T-helper 17 cell (primary cell): ENCODE data around the gene ITPR1. TPM values are rescaled to one million over a fixed set of nuclear protein-coding genes. Genes with fewer than 3 reads are reported as not detected.
A peak's percentile ranks its signal among the peaks of the same experiment; 100 is the strongest.

Source experiments
- ATAC-seq: fragments of 150-1000 bp; cut with Tn5 transposase; 2 replicates; pipeline ENCODE4 v1.10.0; 2021; ENCODE audit warnings: mild to moderate bottlenecking, moderate library complexity
- DNase-seq, 3 donors: peaks; one replicate each; pipeline versions ENCODE4 v3.0.0 to v3.0.0-alpha.2; 2020 to 2021
- H3K9me3 ChIP-seq: one replicate; pipeline ENCODE4 v1.7.0; 2013; ENCODE audit warnings: low read length, mild to moderate bottlenecking; ENCODE audit not compliant: control insufficient read depth, poor library complexity, severe bottlenecking
- H3K27ac Mint-ChIP-seq: one replicate; pipeline ENCODE4 v1.8.0; 2022; ENCODE audit warnings: mild to moderate bottlenecking, moderate library complexity, mixed read lengths
- H3K27me3 Mint-ChIP-seq: one replicate; pipeline ENCODE4 v1.8.0; 2022; ENCODE audit warnings: mixed read lengths
- H3K36me3 Mint-ChIP-seq: one replicate; pipeline ENCODE4 v1.8.0; 2022; ENCODE audit warnings: low read depth, mixed read lengths
- H3K4me1 Mint-ChIP-seq: one replicate; pipeline ENCODE4 v1.8.0; 2022; ENCODE audit warnings: mild to moderate bottlenecking, mixed read lengths
- H3K4me3 Mint-ChIP-seq: one replicate; pipeline ENCODE4 v1.8.0; 2022; ENCODE audit warnings: mild to moderate bottlenecking, moderate library complexity, mixed read lengths
- total RNA-seq, 4 donors: library from RNA in 2 of 4; stranded (reverse) in 2 of 4; gene quantifications; one replicate each; pipeline ENCODE4 v1.2.3 and lab custom pipeline; 2022 to 2026

Gene ITPR1
- total RNA-seq, 2 donors from 2014 or later: 92.0 to 102 TPM

- no peak overlapping the region for H3K4me3 Mint-ChIP-seq
- no peak for ATAC-seq
- no peaks in the 10 kb centered on the region for H3K27me3 Mint-ChIP-seq
- H3K9me3 ChIP-seq: no peaks in the 10 kb centered on the region
- peaks cover 14% of the 10 kb centered on the region for H3K36me3 Mint-ChIP-seq
- no peak for DNase-seq
- no peaks in the 10 kb centered on the region for H3K4me1 Mint-ChIP-seq
- H3K27ac Mint-ChIP-seq: peak overlapping the region; percentile 4
Observed at GRCh38 chr3:4785551-4785950, 292.4 kb downstream of the ITPR1 start.

GRCh38 chr3:4786431-4786830 is 293.3 kb downstream of the ITPR1 start:
- no peaks in the 10 kb centered on the region for H3K9me3 ChIP-seq
- peaks cover 19% of the 10 kb centered on the region for H3K36me3 Mint-ChIP-seq
- no peak for ATAC-seq
- no peak for DNase-seq
- no peaks in the 10 kb centered on the region for H3K27me3 Mint-ChIP-seq
- H3K4me3 Mint-ChIP-seq: no peak overlapping the region
- peak overlapping the region; percentile 4 for H3K27ac Mint-ChIP-seq
- no peaks in the 10 kb centered on the region for H3K4me1 Mint-ChIP-seq

DNA sequence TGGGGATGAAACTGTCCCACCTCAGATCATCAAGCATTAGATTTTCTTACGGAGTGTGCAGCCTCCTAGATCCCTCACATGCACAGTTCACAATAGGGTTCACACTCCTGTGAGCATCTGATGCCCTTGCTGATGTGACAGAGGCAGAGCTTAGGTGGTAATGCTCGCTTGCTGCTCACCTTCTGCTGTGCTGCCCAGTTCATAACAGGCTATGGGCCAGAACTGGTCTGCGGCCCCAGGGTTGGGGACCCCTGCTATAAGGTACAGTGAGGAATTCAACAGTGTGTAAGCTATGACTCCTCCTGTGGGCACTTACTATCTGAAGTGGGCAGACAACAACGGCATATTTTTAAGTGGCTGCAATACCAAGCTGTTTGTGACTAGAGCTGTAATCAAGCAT is 298.2 kb downstream of the ITPR1 start:
- Mint-ChIP-seq H3K36me3 (peaks cover 12% of the 10 kb centered on the region), H3K27ac (peak overlapping the region; percentile 56), H3K4me3 (no peak overlapping the region), H3K4me1 (no peaks in the 10 kb centered on the region), H3K27me3 (no peaks in the 10 kb centered on the region)
- no peak for DNase-seq
- H3K9me3 ChIP-seq: no peaks in the 10 kb centered on the region
- ATAC-seq: no peak

GRCh38 chr3:4793311-4793710 is 300.2 kb downstream of the ITPR1 start:
- no peak for DNase-seq
- Mint-ChIP-seq H3K4me3 (no peak overlapping the region), H3K36me3 (peaks cover 9% of the 10 kb centered on the region), H3K27ac (no peak overlapping the region), H3K4me1 (no peaks in the 10 kb centered on the region), H3K27me3 (no peaks in the 10 kb centered on the region)
- no peak for ATAC-seq
- H3K9me3 ChIP-seq: no peaks in the 10 kb centered on the region

DNA sequence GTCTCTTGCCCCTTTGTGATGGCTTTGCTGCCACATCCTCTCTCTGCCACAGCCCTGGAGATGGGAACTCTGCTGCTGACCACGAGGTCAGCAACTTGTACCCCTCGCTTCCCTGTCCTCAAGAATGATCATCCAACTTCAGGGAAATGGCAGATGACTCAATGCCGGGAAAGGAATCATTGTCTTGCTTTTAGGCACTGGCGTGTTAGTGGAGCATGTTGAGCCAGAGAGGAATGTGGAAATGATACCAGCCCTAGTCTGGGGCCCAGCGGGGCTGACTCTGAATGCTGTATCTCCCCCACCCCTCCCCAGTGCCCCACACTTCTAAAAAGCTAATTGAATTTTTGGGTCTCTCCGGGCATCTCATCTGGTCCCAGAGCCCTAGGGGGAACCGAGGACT is 301.2 kb downstream of the ITPR1 start:
- Mint-ChIP-seq H3K27me3 (no peaks in the 10 kb centered on the region), H3K4me3 (no peak overlapping the region), H3K27ac (peak overlapping the region; percentile 6), H3K4me1 (no peaks in the 10 kb centered on the region), H3K36me3 (peaks cover 9% of the 10 kb centered on the region)
- ATAC-seq: no peak
- H3K9me3 ChIP-seq: no peaks in the 10 kb centered on the region
- no peak for DNase-seq

- H3K9me3 ChIP-seq: no peaks in the 10 kb centered on the region
- H3K27me3 Mint-ChIP-seq: no peaks in the 10 kb centered on the region
- H3K27ac Mint-ChIP-seq: peak overlapping the region; percentile 6
- ATAC-seq (no peak), DNase-seq (no peak)
- no peak overlapping the region for H3K4me3 Mint-ChIP-seq
- no peaks in the 10 kb centered on the region for H3K4me1 Mint-ChIP-seq
- H3K36me3 Mint-ChIP-seq: peaks cover 9% of the 10 kb centered on the region
Observed at GRCh38 chr3:4794798-4795197, 301.6 kb downstream of the ITPR1 start.

- H3K4me1 Mint-ChIP-seq: peaks cover 3% of the 10 kb centered on the region
- ATAC-seq (no peak), DNase-seq (no peak)
- no peak overlapping the region for H3K27ac Mint-ChIP-seq
- H3K9me3 ChIP-seq: no peaks in the 10 kb centered on the region
- peaks cover 7% of the 10 kb centered on the region for H3K36me3 Mint-ChIP-seq
- H3K27me3 Mint-ChIP-seq: no peaks in the 10 kb centered on the region
- H3K4me3 Mint-ChIP-seq: no peak overlapping the region
Observed at GRCh38 chr3:4795905-4796304, 302.8 kb downstream of the ITPR1 start.

DNA sequence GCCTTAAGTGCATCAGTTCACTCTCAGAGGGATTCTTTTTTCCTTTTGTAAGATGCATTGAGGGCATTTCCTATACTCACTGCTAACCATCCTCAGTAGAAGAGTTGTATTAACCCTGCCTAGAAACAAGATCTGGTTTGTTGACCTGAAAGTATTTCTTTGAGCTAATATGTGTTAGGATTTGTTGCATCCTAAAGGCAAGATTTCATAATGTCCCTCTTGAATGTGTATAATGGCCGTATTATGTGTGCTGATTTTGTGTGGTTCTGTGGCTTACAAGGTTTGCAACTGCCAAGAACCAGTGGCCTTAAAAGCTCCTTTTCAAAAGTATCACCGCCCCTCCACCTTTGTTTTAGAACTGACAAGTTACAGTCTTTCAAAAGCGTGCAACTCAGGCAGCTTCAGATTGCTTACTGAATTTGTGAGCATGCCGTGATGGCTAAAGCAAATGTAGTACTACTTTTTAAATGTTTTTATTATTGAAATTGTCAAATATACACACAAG is 304.1 kb downstream of the ITPR1 start:
- no peaks in the 10 kb centered on the region for H3K27me3 Mint-ChIP-seq
- H3K27ac Mint-ChIP-seq: peak overlapping the region; percentile 16
- H3K9me3 ChIP-seq: no peaks in the 10 kb centered on the region
- peaks cover 3% of the 10 kb centered on the region for H3K4me1 Mint-ChIP-seq
- no peak overlapping the region for H3K4me3 Mint-ChIP-seq
- H3K36me3 Mint-ChIP-seq: peaks cover 12% of the 10 kb centered on the region
- ATAC-seq (no peak), DNase-seq (no peak)

DNA sequence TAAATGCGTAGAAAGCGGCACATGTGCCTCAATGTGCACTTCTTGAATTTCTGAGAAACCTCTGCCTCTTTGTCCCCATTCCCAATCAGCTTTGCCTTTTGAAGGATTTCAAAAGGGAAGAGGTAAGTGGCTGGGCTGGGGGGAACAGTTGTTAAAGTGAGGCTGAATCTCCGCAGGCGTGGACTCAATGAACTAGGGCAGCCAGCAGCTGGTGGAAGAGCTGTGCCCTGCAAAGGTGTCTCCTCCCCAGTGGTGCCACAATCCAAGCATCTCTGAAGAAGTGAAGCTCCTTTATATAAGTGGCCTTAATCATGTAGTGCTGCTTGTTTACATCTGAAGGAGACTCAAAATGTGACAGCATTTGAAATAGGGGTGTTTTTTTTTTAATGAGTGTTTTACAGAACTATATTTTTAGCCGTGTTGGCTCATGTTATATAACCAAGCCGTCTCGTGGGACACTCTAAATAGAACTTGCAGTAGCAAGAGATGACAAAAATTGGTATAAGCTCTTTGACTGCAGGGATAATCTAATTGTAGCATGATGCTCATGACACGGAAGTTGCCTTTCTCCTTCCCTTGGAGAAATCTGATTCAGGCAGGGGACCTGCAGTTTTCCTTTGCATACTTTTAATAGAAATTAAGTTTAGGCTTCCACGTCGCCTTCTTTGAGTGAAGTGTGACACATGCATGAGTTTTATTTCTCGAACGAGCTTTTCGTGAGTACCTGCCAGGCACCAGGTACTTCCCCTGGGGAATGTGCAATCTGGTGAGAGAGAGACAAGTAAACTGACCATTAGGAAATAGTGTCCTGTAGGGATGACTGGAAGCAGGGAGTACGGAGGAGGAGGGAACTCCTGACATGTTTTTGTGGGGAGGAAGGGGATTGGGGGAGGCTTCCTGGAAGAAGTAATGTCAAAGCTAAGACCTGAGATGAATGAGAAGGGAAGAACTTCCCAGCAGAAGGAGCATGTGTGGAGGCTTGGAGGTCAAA is 306.4 kb downstream of the ITPR1 start:
- no peak overlapping the region for H3K4me3 Mint-ChIP-seq
- H3K36me3 Mint-ChIP-seq: peaks cover 13% of the 10 kb centered on the region
- peaks cover 14% of the 10 kb centered on the region for H3K4me1 Mint-ChIP-seq
- no peak overlapping the region for H3K27ac Mint-ChIP-seq
- no peak for ATAC-seq
- H3K27me3 Mint-ChIP-seq: no peaks in the 10 kb centered on the region
- DNase-seq: no peak
- no peaks in the 10 kb centered on the region for H3K9me3 ChIP-seq

DNA sequence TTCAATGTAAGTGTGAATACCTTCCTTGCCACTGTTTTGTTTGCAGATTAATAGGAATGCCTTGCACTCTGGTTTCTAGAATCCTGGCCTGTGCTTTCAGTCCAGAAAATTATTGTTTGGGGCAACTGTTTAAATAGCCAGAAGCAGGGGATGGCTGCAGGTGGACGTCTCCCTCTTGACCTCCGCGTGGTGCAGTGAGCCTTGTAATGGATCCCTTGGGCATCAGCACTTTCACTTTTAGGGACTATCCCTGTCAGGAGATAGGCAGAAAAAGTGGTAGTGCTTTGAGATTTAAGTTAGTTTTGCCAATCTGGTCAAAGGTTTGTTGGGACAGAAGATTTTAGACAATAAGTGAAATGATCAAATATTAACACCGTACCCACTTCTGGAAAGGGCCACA is 307.4 kb downstream of the ITPR1 start:
- Mint-ChIP-seq H3K27me3 (no peaks in the 10 kb centered on the region), H3K4me3 (no peak overlapping the region), H3K27ac (peak overlapping the region; percentile 61), H3K4me1 (peaks cover 22% of the 10 kb centered on the region), H3K36me3 (peaks cover 11% of the 10 kb centered on the region)
- H3K9me3 ChIP-seq: no peaks in the 10 kb centered on the region
- no peak for ATAC-seq
- no peak for DNase-seq

DNA sequence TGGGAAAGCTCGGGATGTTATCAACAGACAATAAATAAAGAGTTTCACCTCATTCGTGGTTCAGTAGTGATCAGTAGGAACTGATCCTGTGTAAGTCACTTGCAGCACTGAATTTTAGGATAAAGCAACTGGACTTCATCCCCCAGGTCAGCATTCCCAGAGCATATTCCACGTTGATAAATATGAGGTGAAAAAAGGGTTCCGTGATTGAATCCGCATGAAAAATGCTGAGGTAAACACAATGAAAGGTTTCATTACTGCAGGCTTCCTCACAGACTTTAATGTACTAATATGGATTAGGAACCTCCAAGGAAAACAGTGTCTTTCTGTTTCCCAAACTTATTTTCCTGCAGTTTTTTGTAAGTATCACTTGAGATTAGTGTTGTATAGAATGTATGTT is 308.7 kb downstream of the ITPR1 start:
- no peaks in the 10 kb centered on the region for H3K9me3 ChIP-seq
- H3K27ac Mint-ChIP-seq: no peak overlapping the region
- peaks cover 15% of the 10 kb centered on the region for H3K36me3 Mint-ChIP-seq
- DNase-seq (no peak), ATAC-seq (no peak)
- H3K27me3 Mint-ChIP-seq: no peaks in the 10 kb centered on the region
- no peak overlapping the region for H3K4me3 Mint-ChIP-seq
- H3K4me1 Mint-ChIP-seq: peaks cover 28% of the 10 kb centered on the region

DNA sequence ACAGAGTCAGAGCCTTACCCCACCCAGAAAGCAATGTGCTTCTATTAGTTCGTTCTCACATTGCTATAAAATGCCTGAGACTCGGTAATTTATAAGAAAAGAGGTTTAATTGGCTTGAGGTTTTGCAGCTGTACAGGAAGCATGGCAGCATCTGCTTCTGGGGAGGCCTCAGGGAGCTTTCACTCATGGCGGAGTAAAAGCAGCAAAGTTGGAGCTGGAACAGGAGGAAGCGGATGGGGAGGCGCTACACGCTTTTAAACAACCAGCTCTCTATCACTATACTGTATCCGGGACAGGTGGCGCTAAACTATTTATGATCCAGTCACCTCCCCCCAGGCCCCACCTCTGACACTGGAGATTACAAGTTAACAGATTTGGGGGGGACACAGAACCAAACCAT is 309.8 kb downstream of the ITPR1 start:
- Mint-ChIP-seq H3K36me3 (peaks cover 15% of the 10 kb centered on the region), H3K27me3 (no peaks in the 10 kb centered on the region), H3K4me3 (no peak overlapping the region), H3K4me1 (peaks cover 30% of the 10 kb centered on the region), H3K27ac (peak overlapping the region; percentile 81)
- ATAC-seq (no peak), DNase-seq (no peak)
- H3K9me3 ChIP-seq: no peaks in the 10 kb centered on the region

- peaks cover 30% of the 10 kb centered on the region for H3K4me1 Mint-ChIP-seq
- H3K27me3 Mint-ChIP-seq: no peaks in the 10 kb centered on the region
- peaks cover 15% of the 10 kb centered on the region for H3K36me3 Mint-ChIP-seq
- DNase-seq: no peak
- peak; percentile 86 for ATAC-seq
- peak overlapping the region; percentile 60 for H3K4me3 Mint-ChIP-seq
- H3K9me3 ChIP-seq: no peaks in the 10 kb centered on the region
- peak overlapping the region; percentile 81 for H3K27ac Mint-ChIP-seq
Observed at GRCh38 chr3:4804161-4805058, 311.3 kb downstream of the ITPR1 start.
